IMR-90 (cell line): ENCODE results near the gene DAGLA. TPM values are rescaled to one million over a fixed set of nuclear protein-coding genes. Genes with fewer than 3 reads are reported as not detected.

ENCODE experiments used
- ATAC-seq: fragments of 200-7000 bp; cut with Tn5 transposase; 2 replicates; pipeline ENCODE4 v1.9.1; 2020; ENCODE audit warnings: low read depth, mild to moderate bottlenecking, moderate library complexity
- BruUV-seq: library from RNA; stranded (reverse); fragments of 400-500 nt; replicated peaks from 2 replicates; lab custom pipeline; 2021; lab: Mats Ljungman, UMichigan
- CTCF ChIA-PET: fragments of 300-600 bp; formaldehyde crosslinking; extraction: SDS; loops from one replicate; lab custom pipeline; 2021; ENCODE audit warnings: antibody characterized with exemption; lab: Yijun Ruan, JAX
- POLR2A ChIA-PET: fragments of 300-600 bp; sonication (Branson Sonifier 250); formaldehyde crosslinking; loops from one replicate; lab custom pipeline; 2022; ENCODE audit warnings: antibody characterized with exemption; ENCODE audit not compliant: unreplicated experiment; lab: Charles Lee
- DNase-seq: peaks from one replicate; pipeline ENCODE4 v3.0.0; 2013
- H2AFZ ChIP-seq: replicated peaks from 2 replicates; pipeline ENCODE3; 2013; ENCODE audit warnings: low read length, mild to moderate bottlenecking; ENCODE audit not compliant: poor library complexity
- H2AK5ac ChIP-seq: 2 replicates; pipeline ENCODE4 v1.6.1; 2013; ENCODE audit warnings: low read depth, low read length, inconsistent platforms
- H2AK9ac ChIP-seq: replicated peaks from 2 replicates; pipeline ENCODE3; 2013; ENCODE audit warnings: mild to moderate bottlenecking, low read depth, low read length, moderate library complexity; ENCODE audit not compliant: poor library complexity
- H2BK120ac ChIP-seq: 2 replicates; pipeline ENCODE4 v1.6.1; 2013; ENCODE audit warnings: low read depth, low read length, inconsistent platforms
- H2BK15ac ChIP-seq: 3 replicates; pipeline ENCODE4 v1.6.1; 2013; ENCODE audit warnings: low read depth, low read length, inconsistent platforms
- H2BK20ac ChIP-seq: 2 replicates; pipeline ENCODE4 v1.6.1; 2013; ENCODE audit warnings: low read depth, mild to moderate bottlenecking, inconsistent platforms, low read length, moderate library complexity
- H2BK5ac ChIP-seq: 2 replicates; pipeline ENCODE4 v1.6.1; 2013; ENCODE audit warnings: mild to moderate bottlenecking, low read depth, low read length, inconsistent platforms; ENCODE audit not compliant: poor library complexity, severe bottlenecking
- H3K14ac ChIP-seq: replicated peaks from 2 replicates; pipeline ENCODE4 v1.6.1; 2013; ENCODE audit warnings: low read depth, low read length, inconsistent platforms
- H3K18ac ChIP-seq: 2 replicates; pipeline ENCODE4 v1.6.1; 2013; ENCODE audit warnings: low read depth, low read length, control low read depth
- H3K23ac ChIP-seq: 2 replicates; pipeline ENCODE4 v1.6.1; 2013; ENCODE audit warnings: low read depth, low read length, inconsistent platforms
- H3K27ac ChIP-seq: 2 replicates; pipeline ENCODE4 v1.5.1; 2013; ENCODE audit warnings: mild to moderate bottlenecking, control low read depth, low read length; ENCODE audit not compliant: insufficient read depth
- H3K27me3 ChIP-seq: 2 replicates; pipeline ENCODE4 v1.6.1; 2013; ENCODE audit warnings: low read length; ENCODE audit not compliant: control insufficient read depth, insufficient read depth
- H3K36me3 ChIP-seq: 2 replicates; pipeline ENCODE4 v1.6.1; 2013; ENCODE audit warnings: low read length, mixed read lengths; ENCODE audit not compliant: control insufficient read depth, insufficient read depth
- H3K4ac ChIP-seq: 2 replicates; pipeline ENCODE4 v1.6.1; 2013; ENCODE audit warnings: low read depth, low read length, inconsistent platforms
- H3K4me1 ChIP-seq: 2 replicates; pipeline ENCODE4 v1.6.1; 2013; ENCODE audit warnings: low read length, mixed read lengths; ENCODE audit not compliant: control insufficient read depth, insufficient read depth
- H3K4me2 ChIP-seq: 2 replicates; pipeline ENCODE4 v1.6.1; 2013; ENCODE audit warnings: low read depth, mild to moderate bottlenecking, control low read depth, low read length, moderate library complexity
- H3K4me3 ChIP-seq: 2 replicates; pipeline ENCODE4 v1.5.1; 2013; ENCODE audit warnings: low read depth, mild to moderate bottlenecking, control low read depth, low read length, moderate library complexity; ENCODE audit not compliant: insufficient read depth
- H3K56ac ChIP-seq: 2 replicates; pipeline ENCODE4 v1.6.1; 2013; ENCODE audit warnings: low read length, inconsistent platforms; ENCODE audit not compliant: insufficient read depth; ENCODE audit errors: extremely low read depth
- H3K79me1 ChIP-seq, 2 experiments: 2 replicates each; pipeline ENCODE4 v1.6.1; 2013; ENCODE audit warnings: low read length in 2 of 2, inconsistent platforms in 1 of 2, low read depth in 1 of 2
- H3K9ac ChIP-seq: 2 replicates; pipeline ENCODE4 v1.6.1; 2013; ENCODE audit warnings: low read depth, low read length, control low read depth
- H3K9me1 ChIP-seq: 2 replicates; pipeline ENCODE4 v1.6.1; 2013; ENCODE audit warnings: low read length, inconsistent platforms; ENCODE audit not compliant: insufficient read depth
- H3K9me3 ChIP-seq: 2 replicates; pipeline ENCODE4 v1.6.1; 2013; ENCODE audit warnings: low read length; ENCODE audit not compliant: control insufficient read depth, insufficient read depth
- H4K20me1 ChIP-seq: 2 replicates; pipeline ENCODE4 v1.6.1; 2013; ENCODE audit warnings: low read length, inconsistent platforms; ENCODE audit not compliant: insufficient read depth
- H4K5ac ChIP-seq: 2 replicates; pipeline ENCODE4 v1.6.1; 2013; ENCODE audit warnings: mild to moderate bottlenecking, low read depth, low read length, control low read depth
- H4K8ac ChIP-seq, 2 experiments: 2 replicates each; pipeline ENCODE4 v1.6.1; 2013; ENCODE audit warnings: low read depth in 2 of 2, low read length in 2 of 2, control low read depth in 1 of 2, inconsistent platforms in 1 of 2
- H4K91ac ChIP-seq: 2 replicates; pipeline ENCODE4 v1.6.1; 2013; ENCODE audit warnings: low read depth, low read length, inconsistent platforms; ENCODE audit not compliant: insufficient read depth
- BHLHE40 ChIP-seq: fragments of 150-350 bp; IDR thresholded peaks from 2 replicates; pipeline ENCODE4 v1.6.1; 2016; ENCODE audit warnings: mild to moderate bottlenecking, low read depth, low read length
- CEBPB ChIP-seq: IDR thresholded peaks from 2 replicates; pipeline ENCODE4 v1.6.1; 2012; ENCODE audit warnings: low read depth, low read length, improper control_type of control experiment
- CHD1 ChIP-seq: IDR thresholded peaks from 2 replicates; pipeline ENCODE4 v1.6.1; 2012; ENCODE audit warnings: low read depth, low read length, improper control_type of control experiment
- ELK1 ChIP-seq: fragments of 150-350 bp; IDR thresholded peaks from 2 replicates; pipeline ENCODE4 v1.6.1; 2016; ENCODE audit warnings: low read depth, mild to moderate bottlenecking, low read length, moderate library complexity, borderline replicate concordance
- FOS ChIP-seq: fragments of 150-350 bp; IDR thresholded peaks from 2 replicates; pipeline ENCODE4 v1.6.1; 2016; ENCODE audit warnings: low read depth, low read length
- MAFK ChIP-seq: IDR thresholded peaks from 2 replicates; pipeline ENCODE4 v1.6.1; 2012; ENCODE audit warnings: low read depth, low read length, improper control_type of control experiment
- MAZ ChIP-seq: IDR thresholded peaks from 2 replicates; pipeline ENCODE4 v1.6.1; 2012; ENCODE audit warnings: low read depth, mild to moderate bottlenecking, low read length, improper control_type of control experiment, moderate library complexity, borderline replicate concordance
- MXI1 ChIP-seq: IDR thresholded peaks from 2 replicates; pipeline ENCODE4 v1.6.1; 2012; ENCODE audit warnings: low read depth, mild to moderate bottlenecking, low read length, moderate library complexity, borderline replicate concordance
- NFE2L2 ChIP-seq: fragments of 150-350 bp; IDR thresholded peaks from 2 replicates; pipeline ENCODE4 v1.6.1; 2016; ENCODE audit warnings: low read depth, mild to moderate bottlenecking, low read length
- POLR2A ChIP-seq: IDR thresholded peaks from 2 replicates; pipeline ENCODE4 v1.6.1; 2012; ENCODE audit warnings: mild to moderate bottlenecking, low read depth, low read length
- RAD21 ChIP-seq: IDR thresholded peaks from 2 replicates; pipeline ENCODE4 v1.6.1; 2012; ENCODE audit warnings: low read length, improper control_type of control experiment
- RCOR1 ChIP-seq: IDR thresholded peaks from 2 replicates; pipeline ENCODE4 v1.6.1; 2012; ENCODE audit warnings: mild to moderate bottlenecking, low read length, improper control_type of control experiment; ENCODE audit not compliant: insufficient replicate concordance
- RFX5 ChIP-seq: IDR thresholded peaks from 2 replicates; pipeline ENCODE4 v1.8.0; 2012; ENCODE audit warnings: low read depth, mild to moderate bottlenecking, low read length, moderate library complexity
- SMC3 ChIP-seq: fragments of 150-350 bp; IDR thresholded peaks from 2 replicates; pipeline ENCODE4 v1.6.1; 2016; ENCODE audit warnings: low read depth, mild to moderate bottlenecking, antibody characterized with exemption, low read length, moderate library complexity
- USF2 ChIP-seq: fragments of 150-350 bp; IDR thresholded peaks from 2 replicates; pipeline ENCODE4 v1.6.1; 2017; ENCODE audit warnings: mild to moderate bottlenecking, antibody characterized with exemption, low read length, low read depth
- WGBS, 2 experiments: methylation state at CpG; one replicate each; pipeline versions ENCODE4 v1.1.5 to v1.1.7; 2013; ENCODE audit warnings: missing lambda C conversion rate in 2 of 2; ENCODE audit not compliant: insufficient read length in 1 of 2; ENCODE audit errors: extremely low coverage in 2 of 2; 5-methylcytosine and 5-hydroxymethylcytosine counted together
- dilution Hi-C: fragments of 300-500 bp; cut with HindIII; formaldehyde crosslinking; loops from one replicate; pipeline ENCODE4 v1.14.3; 2018; ENCODE audit warnings: low sequenced_read_pairs; ENCODE audit not compliant: unreplicated experiment
- in situ Hi-C: fragments of 300-500 bp; cut with MboI; formaldehyde crosslinking; loops from 3 replicates; pipeline ENCODE4 v1.14.3; 2019; ENCODE audit warnings: low sequenced_read_pairs, inconsistent platforms, mixed read lengths
- intact Hi-C: fragments of 100-400 bp; cut with micrococcal nuclease; formaldehyde crosslinking; loops from 2 replicates; pipeline ENCODE4 v1.10.0; 2022
- polyA plus RNA-seq, 3 experiments: library from polyadenylated mRNA; depleted of rRNA; stranded (reverse); fragments of >200 nt; gene quantifications; 2 replicates each; pipeline ENCODE4 v1.2.3, GENCODE V29; 2012; ENCODE audit warnings: low replicate concordance in 1 of 3
- total RNA-seq: library from RNA; depleted of rRNA; stranded (reverse); fragments of >200 nt; gene quantifications from 2 replicates; pipeline ENCODE4 v1.2.3, GENCODE V29; 2012
- TF ChIP-seq, protein P1 (sequence below): conservative IDR thresholded peaks from 2 replicates; pipeline ENCODE4 v1.5.1; 2012; ENCODE audit warnings: mild to moderate bottlenecking, low read depth, low read length, improper control_type of control experiment

The DAGLA gene
- total and polyA plus RNA-seq, 2 of the 4 experiments (the other 2 are of a cell fraction): 0.90 to 3.8 TPM

GRCh38 chr11:61666684-61667297, 13.4 kb upstream of the DAGLA start:
- no peak overlapping the region for H2AK5ac ChIP-seq
- H3K14ac ChIP-seq: no peak overlapping the region
- no peak overlapping the region for H3K23ac ChIP-seq
- TF ChIP-seq CEBPB (no peak), MAFK (no peak), CHD1 (no peak), POLR2A (no peak), SMC3 (no peak), ELK1 (no peak), NFE2L2 (no peak), RAD21 (no peak), BHLHE40 (no peak), MAZ (no peak), RCOR1 (no peak), RFX5 (no peak), USF2 (no peak), FOS (no peak), MXI1 (no peak)
- TF ChIP-seq, protein P1, sequence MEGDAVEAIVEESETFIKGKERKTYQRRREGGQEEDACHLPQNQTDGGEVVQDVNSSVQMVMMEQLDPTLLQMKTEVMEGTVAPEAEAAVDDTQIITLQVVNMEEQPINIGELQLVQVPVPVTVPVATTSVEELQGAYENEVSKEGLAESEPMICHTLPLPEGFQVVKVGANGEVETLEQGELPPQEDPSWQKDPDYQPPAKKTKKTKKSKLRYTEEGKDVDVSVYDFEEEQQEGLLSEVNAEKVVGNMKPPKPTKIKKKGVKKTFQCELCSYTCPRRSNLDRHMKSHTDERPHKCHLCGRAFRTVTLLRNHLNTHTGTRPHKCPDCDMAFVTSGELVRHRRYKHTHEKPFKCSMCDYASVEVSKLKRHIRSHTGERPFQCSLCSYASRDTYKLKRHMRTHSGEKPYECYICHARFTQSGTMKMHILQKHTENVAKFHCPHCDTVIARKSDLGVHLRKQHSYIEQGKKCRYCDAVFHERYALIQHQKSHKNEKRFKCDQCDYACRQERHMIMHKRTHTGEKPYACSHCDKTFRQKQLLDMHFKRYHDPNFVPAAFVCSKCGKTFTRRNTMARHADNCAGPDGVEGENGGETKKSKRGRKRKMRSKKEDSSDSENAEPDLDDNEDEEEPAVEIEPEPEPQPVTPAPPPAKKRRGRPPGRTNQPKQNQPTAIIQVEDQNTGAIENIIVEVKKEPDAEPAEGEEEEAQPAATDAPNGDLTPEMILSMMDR: no peak
- no TSS peak for BruUV-seq
- no peak overlapping the region for H2BK5ac ChIP-seq
- in situ Hi-C loops (no loop called here), intact Hi-C loops (no loop called here), dilution Hi-C loops (no loop called here)
- no peaks in the 10 kb centered on the region for H3K9me3 ChIP-seq
- ChIA-PET POLR2A (interaction anchor here (0.5 kb wide), 1 partner anchor 209 kb away, joined by 3 read pairs; no protein-coding TSS in a partner anchor), CTCF (no interaction called here)
- no peak overlapping the region for H3K4me3 ChIP-seq
- H3K27me3 ChIP-seq: peaks cover 42% of the 10 kb centered on the region
- H3K4ac ChIP-seq: no peak overlapping the region
- no peak overlapping the region for H3K27ac ChIP-seq
- H4K91ac ChIP-seq: no peak overlapping the region
- WGBS, 2 experiments: no CpG with 5 or more reads among the region's 3 CpGs
- H2BK20ac ChIP-seq: no peak overlapping the region
- H2BK120ac ChIP-seq: no peak overlapping the region
- no peak for ATAC-seq
- no peak overlapping the region for H2AFZ ChIP-seq
- no peaks in the 10 kb centered on the region for H3K79me1 ChIP-seq
- no peak overlapping the region for H3K4me2 ChIP-seq
- H4K20me1 ChIP-seq: no peaks in the 10 kb centered on the region
- no peak overlapping the region for H3K9ac ChIP-seq
- no peak for DNase-seq
- H4K5ac ChIP-seq: no peak overlapping the region
- H2BK15ac ChIP-seq: no peak overlapping the region
- no peak overlapping the region for H3K18ac ChIP-seq
- no peak overlapping the region for H4K8ac ChIP-seq
- H3K56ac ChIP-seq: no peak overlapping the region
- no peaks in the 10 kb centered on the region for H3K36me3 ChIP-seq
- H3K4me1 ChIP-seq: no peaks in the 10 kb centered on the region
- H3K9me1 ChIP-seq: no peaks in the 10 kb centered on the region
- H2AK9ac ChIP-seq: no peak overlapping the region
